Measurements from ENCODE around the gene CBX4. TPM values are rescaled to one million over a fixed set of nuclear protein-coding genes. Genes with fewer than 3 reads are reported as not detected.

Gene CBX4
- total and polyA plus RNA-seq, 10 of the 15 experiments (the other 5 are each of a cell fraction or from before 2014, with no cell fraction given): 0.69 to 24.6 (median 4.2) TPM

- ChIA-PET POLR2A (no interaction called here), RAD21 (ENCODE audit: unreplicated experiment) (interaction anchor here (1.0 to 1.8 kb wide), 3 partner anchors 80 to 126 kb away, joined by 4 to 5 read pairs (median 4); no protein-coding TSS in a partner anchor), SMC1A (ENCODE audit: uncharacterized antibody, unreplicated experiment) (interaction anchor here (1.1 to 2.0 kb wide), 2 partner anchors 11 to 127 kb away, joined by 3 to 5 read pairs; no protein-coding TSS in a partner anchor), CTCF (interaction anchor here (0.8 to 1.8 kb wide), 4 partner anchors 23 to 131 kb away, joined by 3 to 10 read pairs (median 3); no protein-coding TSS in a partner anchor)
- Histone ChIP-seq H3K79me2 (ENCODE audit: control insufficient read depth, insufficient read depth, low read length) (no peaks in the 10 kb centered on the region), H4K20me1 (ENCODE audit: control insufficient read depth, insufficient read depth) (no peaks in the 10 kb centered on the region), H3K27ac (ENCODE audit: control insufficient read depth, insufficient read depth) (no peak overlapping the region), H3K9me3 (replicated peaks; ENCODE audit: control insufficient read depth, insufficient read depth, low read length) (no peaks in the 10 kb centered on the region; the same call in 2 of the 3 replicates), H3K4me1 (ENCODE audit: control insufficient read depth, insufficient read depth, low read length) (peaks cover 8% of the 10 kb centered on the region), H2AFZ (ENCODE audit: control insufficient read depth, low read depth, low read length) (no peak overlapping the region), H3K36me3 (ENCODE audit: control insufficient read depth in 2 of 2, insufficient read depth in 2 of 2, low read length in 1 of 2) (no peaks in the 10 kb centered on the region), H3K9ac (ENCODE audit: control insufficient read depth, insufficient read depth, low read length) (no peak overlapping the region), H3K27me3 (replicated peaks in 1 of 2; ENCODE audit: control insufficient read depth in 2 of 2, insufficient read depth in 2 of 2, low read length in 1 of 2) (peaks cover 22 to 46% of the 10 kb centered on the region in 2 experiments), H3K4me3 (peak overlapping the region; percentile 23; the same call in 1 of the 2 replicates), H3K4me2 (ENCODE audit: control insufficient read depth, insufficient read depth) (peak overlapping the region; percentile 59)
- FAIRE-seq (no peak), DNase-seq (ENCODE audit: low read depth, low spot score) (no peak), ATAC-seq (no peak)
- in situ Hi-C loops (cut with MboI): loop anchor here (5.0 kb wide), 1 partner anchor 37 kb away; no protein-coding TSS in a partner anchor
- intact Hi-C loops (cut with micrococcal nuclease; ENCODE audit: unreplicated experiment): loop anchor here (10.0 kb wide), 1 partner anchor 131 kb away; no protein-coding TSS in a partner anchor
- TF ChIP-seq HDAC6 (IDR thresholded peaks at IDR 0.05; ENCODE audit: unreplicated experiment): peak; percentile 65
- 0 out of 6 replicates have a peak, but pooled peaks of 1 of the 3 experiments have one; percentile 6 for TF ChIP-seq CTCF (IDR thresholded peaks at IDR 0.05 in 2 of 3, conservative IDR thresholded peaks at IDR 0.05 in 1 of 3; ENCODE audit: control insufficient read depth in 2 of 3, extremely low read depth in 1 of 3, insufficient read depth in 1 of 3, low read depth in 3 of 3, low read length in 3 of 3)
- TF ChIP-seq ATF2 (IDR thresholded peaks at IDR 0.05; ENCODE audit: low read length): no peak
- TF ChIP-seq YY1 (IDR thresholded peaks at IDR 0.05; ENCODE audit: low read depth, low read length): no peak
- peak; percentile 50; the same call in 1 of the 2 replicates for TF ChIP-seq LARP7 (IDR thresholded peaks at IDR 0.05)
- TF ChIP-seq SKIL (IDR thresholded peaks at IDR 0.05; ENCODE audit: low read depth, poor library complexity, severe bottlenecking): no peak
- 5% methylated on average over 49 of the region's 89 CpGs for WGBS (ENCODE audit: insufficient coverage, insufficient replicate concordance, low lambda C conversion rate, missing lambda C conversion rate)
- BruUV-seq (replicated peaks): no TSS peak
These were observed 4.9 kb upstream of the CBX4 start for GRCh38 chr17:79843816-79844800.
